MM.1S (cell line): Measurements from ENCODE around the gene TCERG1L.

ENCODE experiments used
- EZH2 ChIP-seq: fragments of 300-600 bp; sonication (generic); optimal IDR thresholded peaks from 2 replicates; pipeline ENCODE3; 2017; ENCODE audit warnings: low read depth, mild to moderate bottlenecking, antibody characterized with exemption, low read length, mixed read lengths
- EZH2phosphoT487 ChIP-seq: fragments of 300-600 bp; sonication (generic); IDR thresholded peaks from 2 replicates; pipeline ENCODE4 v1.6.1; 2018; ENCODE audit warnings: antibody characterized with exemption, low read length
- TF ChIP-seq, protein P1 (sequence below): fragments of 300-600 bp; sonication (generic); IDR thresholded peaks from 2 replicates; pipeline ENCODE4 v1.5.1; 2016; ENCODE audit warnings: antibody characterized with exemption, low read length, mixed read lengths

DNA sequence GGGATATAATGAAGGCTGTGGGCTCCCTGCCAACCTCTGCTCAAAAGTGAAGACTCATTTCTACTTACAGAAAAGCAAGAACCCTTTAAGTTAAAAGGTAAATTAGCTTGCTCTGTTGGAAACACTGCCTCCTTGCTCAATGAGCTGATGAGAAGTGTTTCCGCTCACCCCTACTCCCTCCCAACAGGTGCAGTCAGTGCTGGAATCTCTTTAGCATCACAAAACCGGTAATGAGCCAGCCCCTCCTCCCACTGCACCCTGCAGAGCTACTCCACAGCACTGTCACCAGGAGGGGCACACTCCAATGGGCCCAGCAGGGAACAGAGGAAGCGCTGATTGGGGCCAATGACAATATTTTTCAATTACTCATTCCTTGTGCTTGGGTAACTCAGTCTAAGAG is 262.5 kb downstream of the TCERG1L start:
- TF ChIP-seq, protein P1, sequence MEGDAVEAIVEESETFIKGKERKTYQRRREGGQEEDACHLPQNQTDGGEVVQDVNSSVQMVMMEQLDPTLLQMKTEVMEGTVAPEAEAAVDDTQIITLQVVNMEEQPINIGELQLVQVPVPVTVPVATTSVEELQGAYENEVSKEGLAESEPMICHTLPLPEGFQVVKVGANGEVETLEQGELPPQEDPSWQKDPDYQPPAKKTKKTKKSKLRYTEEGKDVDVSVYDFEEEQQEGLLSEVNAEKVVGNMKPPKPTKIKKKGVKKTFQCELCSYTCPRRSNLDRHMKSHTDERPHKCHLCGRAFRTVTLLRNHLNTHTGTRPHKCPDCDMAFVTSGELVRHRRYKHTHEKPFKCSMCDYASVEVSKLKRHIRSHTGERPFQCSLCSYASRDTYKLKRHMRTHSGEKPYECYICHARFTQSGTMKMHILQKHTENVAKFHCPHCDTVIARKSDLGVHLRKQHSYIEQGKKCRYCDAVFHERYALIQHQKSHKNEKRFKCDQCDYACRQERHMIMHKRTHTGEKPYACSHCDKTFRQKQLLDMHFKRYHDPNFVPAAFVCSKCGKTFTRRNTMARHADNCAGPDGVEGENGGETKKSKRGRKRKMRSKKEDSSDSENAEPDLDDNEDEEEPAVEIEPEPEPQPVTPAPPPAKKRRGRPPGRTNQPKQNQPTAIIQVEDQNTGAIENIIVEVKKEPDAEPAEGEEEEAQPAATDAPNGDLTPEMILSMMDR, result no peak
- TF ChIP-seq EZH2 (no peak), EZH2phosphoT487 (no peak)
